Smooth muscle cell (in vitro differentiated cells): ENCODE data around the gene UBXN7. TPM values are rescaled to one million over a fixed set of nuclear protein-coding genes. Genes with fewer than 3 reads are reported as not detected.

Experiments
- DNase-seq: peaks from one replicate; lab custom pipeline; 2025; ENCODE audit not compliant: unreplicated experiment; lab: John Stamatoyannopoulos, UW
- H2AFZ ChIP-seq: fragments of 200-600 bp; sonication (generic); 2 replicates; pipeline ENCODE4 v1.6.0; 2016; ENCODE audit warnings: antibody characterized with exemption, low read depth, mild to moderate bottlenecking
- H3F3A ChIP-seq: fragments of 200-600 bp; sonication (generic); 2 replicates; pipeline ENCODE4 v1.6.0; 2017; ENCODE audit warnings: antibody characterized with exemption, low read depth
- H3K27ac ChIP-seq: fragments of 200-600 bp; sonication (generic); 2 replicates; pipeline ENCODE4 v1.5.1; 2016; ENCODE audit warnings: low read depth, mild to moderate bottlenecking
- H3K27me3 ChIP-seq: fragments of 200-600 bp; sonication (generic); 2 replicates; pipeline ENCODE4 v1.6.1; 2016; ENCODE audit warnings: low read depth, mild to moderate bottlenecking
- H3K36me3 ChIP-seq: fragments of 200-600 bp; sonication (generic); 2 replicates; pipeline ENCODE4 v1.5.1; 2016; ENCODE audit warnings: low read depth
- H3K4me1 ChIP-seq: fragments of 200-600 bp; sonication (generic); 2 replicates; pipeline ENCODE4 v1.5.1; 2016; ENCODE audit warnings: low read depth
- H3K4me2 ChIP-seq: fragments of 200-600 bp; sonication (generic); 2 replicates; pipeline ENCODE4 v1.6.0; 2016; ENCODE audit warnings: mild to moderate bottlenecking
- H3K4me3 ChIP-seq: fragments of 200-600 bp; sonication (generic); 2 replicates; pipeline ENCODE4 v1.5.1; 2016; ENCODE audit warnings: mild to moderate bottlenecking
- H3K79me2 ChIP-seq: fragments of 200-600 bp; sonication (generic); 2 replicates; pipeline ENCODE4 v1.6.0; 2016; ENCODE audit warnings: low read depth, mild to moderate bottlenecking
- H3K9ac ChIP-seq: fragments of 200-600 bp; sonication (generic); 2 replicates; pipeline ENCODE4 v1.6.0; 2016; ENCODE audit warnings: low read depth
- H3K9me3 ChIP-seq: fragments of 200-600 bp; sonication (generic); replicated peaks from 2 replicates; pipeline ENCODE4 v1.5.1; 2016; ENCODE audit warnings: low read depth
- H4K20me1 ChIP-seq: fragments of 200-600 bp; sonication (generic); 2 replicates; pipeline ENCODE4 v1.6.0; 2016; ENCODE audit warnings: low read depth
- whole genome bisulfite sequencing: methylation state at CpG from one replicate; pipeline ENCODE4 v1.1.7; 2016; ENCODE audit warnings: low lambda C conversion rate; 5-methylcytosine and 5-hydroxymethylcytosine counted together
- polyA plus RNA-seq: library from polyadenylated mRNA; unstranded; fragments of >200 nt; fragmentation: Nextera tagmentation; extraction: Ambion mirVana; gene quantifications from 2 replicates; pipeline ENCODE4 v1.2.1, GENCODE V29; 2016
- total RNA-seq: library from RNA; depleted of rRNA; stranded (reverse); fragments of >200 nt; gene quantifications from 2 replicates; pipeline ENCODE4 v1.2.3, GENCODE V29; 2014
- TF ChIP-seq, protein P1 (sequence below): fragments of 200-600 bp; sonication (generic); IDR thresholded peaks from 2 replicates; pipeline ENCODE4 v1.5.1; 2017; ENCODE audit warnings: borderline replicate concordance, mild to moderate bottlenecking, antibody characterized with exemption; ENCODE audit not compliant: insufficient read depth, poor library complexity, severe bottlenecking

The UBXN7 gene
- total and polyA plus RNA-seq, 2 experiments from 2014 or later: 26.7 to 32.2 TPM

DNA sequence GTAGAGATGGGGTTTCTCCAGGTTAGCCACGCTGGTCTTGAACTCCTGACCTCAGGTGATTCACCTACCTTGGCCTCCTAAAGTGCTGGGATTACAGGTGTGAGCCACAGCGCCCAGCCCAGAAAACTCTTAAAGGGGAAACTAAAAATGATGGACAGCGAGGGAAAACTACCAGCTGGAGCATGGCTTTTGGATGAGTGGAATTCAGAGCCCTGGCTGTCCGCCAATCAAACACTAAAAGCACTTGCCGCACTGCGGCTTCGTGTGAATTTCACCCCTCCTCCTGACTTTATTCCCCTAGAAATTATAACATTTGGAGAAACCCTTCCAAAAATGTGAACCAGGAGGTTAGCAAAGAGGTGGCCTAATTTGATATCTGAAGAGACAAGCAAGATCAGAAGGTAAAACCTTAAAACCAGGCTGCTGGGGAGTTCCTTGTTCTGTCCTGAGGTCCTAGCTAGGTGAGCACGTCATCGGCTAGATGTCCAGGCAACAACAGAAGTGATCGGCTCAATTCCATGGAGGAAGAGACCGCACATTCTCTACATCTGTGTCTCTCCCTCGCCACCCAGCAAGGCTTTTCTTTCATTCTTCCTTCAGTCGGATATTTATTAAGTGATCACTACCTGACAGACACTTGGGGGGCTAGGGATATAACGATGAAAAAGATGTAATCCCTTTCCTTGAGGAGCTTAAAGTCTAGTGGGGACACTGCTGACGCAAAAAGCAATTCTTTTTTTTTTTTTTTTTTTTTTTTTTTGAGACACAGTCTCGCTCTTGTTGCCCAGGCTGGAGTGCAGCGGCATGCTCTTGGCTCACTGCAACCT is 95.7 kb downstream of the UBXN7 start:
- DNase-seq: no peak
- TF ChIP-seq, protein P1, sequence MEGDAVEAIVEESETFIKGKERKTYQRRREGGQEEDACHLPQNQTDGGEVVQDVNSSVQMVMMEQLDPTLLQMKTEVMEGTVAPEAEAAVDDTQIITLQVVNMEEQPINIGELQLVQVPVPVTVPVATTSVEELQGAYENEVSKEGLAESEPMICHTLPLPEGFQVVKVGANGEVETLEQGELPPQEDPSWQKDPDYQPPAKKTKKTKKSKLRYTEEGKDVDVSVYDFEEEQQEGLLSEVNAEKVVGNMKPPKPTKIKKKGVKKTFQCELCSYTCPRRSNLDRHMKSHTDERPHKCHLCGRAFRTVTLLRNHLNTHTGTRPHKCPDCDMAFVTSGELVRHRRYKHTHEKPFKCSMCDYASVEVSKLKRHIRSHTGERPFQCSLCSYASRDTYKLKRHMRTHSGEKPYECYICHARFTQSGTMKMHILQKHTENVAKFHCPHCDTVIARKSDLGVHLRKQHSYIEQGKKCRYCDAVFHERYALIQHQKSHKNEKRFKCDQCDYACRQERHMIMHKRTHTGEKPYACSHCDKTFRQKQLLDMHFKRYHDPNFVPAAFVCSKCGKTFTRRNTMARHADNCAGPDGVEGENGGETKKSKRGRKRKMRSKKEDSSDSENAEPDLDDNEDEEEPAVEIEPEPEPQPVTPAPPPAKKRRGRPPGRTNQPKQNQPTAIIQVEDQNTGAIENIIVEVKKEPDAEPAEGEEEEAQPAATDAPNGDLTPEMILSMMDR: no peak
- no peaks in the 10 kb centered on the region for H3F3A ChIP-seq
- no peaks in the 10 kb centered on the region for H3K4me1 ChIP-seq
- no peak overlapping the region for H2AFZ ChIP-seq
- no peak overlapping the region for H3K27ac ChIP-seq
- no peaks in the 10 kb centered on the region for H3K27me3 ChIP-seq
- no peaks in the 10 kb centered on the region for H3K9me3 ChIP-seq
- H4K20me1 ChIP-seq: no peaks in the 10 kb centered on the region
- 92% methylated on average over 17 of the region's 17 CpGs for WGBS
- H3K4me3 ChIP-seq: no peak overlapping the region
- no peaks in the 10 kb centered on the region for H3K36me3 ChIP-seq
- H3K9ac ChIP-seq: no peak overlapping the region
- no peaks in the 10 kb centered on the region for H3K79me2 ChIP-seq
- H3K4me2 ChIP-seq: no peak overlapping the region

DNA sequence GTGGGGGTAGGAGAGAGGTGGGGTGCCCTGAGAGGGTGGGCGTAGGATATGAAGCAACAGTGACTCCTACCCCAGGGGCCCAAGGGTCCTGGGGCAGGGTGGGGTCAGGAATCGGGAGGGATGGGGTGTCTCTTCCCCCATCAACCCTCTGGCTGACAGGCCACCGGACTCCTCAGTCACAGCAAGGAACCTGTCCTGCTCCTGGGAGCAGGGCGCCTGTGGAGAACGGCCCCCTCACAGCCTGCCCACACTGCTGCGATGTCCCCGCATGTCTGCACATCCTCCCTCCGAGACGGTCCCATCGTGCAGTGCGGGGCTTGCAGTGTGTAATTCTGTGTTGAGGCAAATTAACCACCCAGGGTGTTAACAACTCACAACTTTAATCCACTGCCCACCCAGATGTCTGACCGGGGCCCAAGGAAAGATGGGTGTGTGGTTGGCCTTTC is 96.7 kb downstream of the UBXN7 start:
- no peak for DNase-seq
- Histone ChIP-seq H4K20me1 (no peaks in the 10 kb centered on the region), H3K27me3 (no peaks in the 10 kb centered on the region), H3K36me3 (no peaks in the 10 kb centered on the region), H3K4me2 (no peak overlapping the region), H2AFZ (no peak overlapping the region), H3K4me1 (no peaks in the 10 kb centered on the region), H3K9ac (no peak overlapping the region), H3F3A (no peaks in the 10 kb centered on the region), H3K27ac (no peak overlapping the region), H3K4me3 (no peak overlapping the region), H3K9me3 (no peaks in the 10 kb centered on the region), H3K79me2 (no peaks in the 10 kb centered on the region)
- WGBS: 82% methylated on average over 11 of the region's 12 CpGs
- TF ChIP-seq, protein P1: no peak

DNA sequence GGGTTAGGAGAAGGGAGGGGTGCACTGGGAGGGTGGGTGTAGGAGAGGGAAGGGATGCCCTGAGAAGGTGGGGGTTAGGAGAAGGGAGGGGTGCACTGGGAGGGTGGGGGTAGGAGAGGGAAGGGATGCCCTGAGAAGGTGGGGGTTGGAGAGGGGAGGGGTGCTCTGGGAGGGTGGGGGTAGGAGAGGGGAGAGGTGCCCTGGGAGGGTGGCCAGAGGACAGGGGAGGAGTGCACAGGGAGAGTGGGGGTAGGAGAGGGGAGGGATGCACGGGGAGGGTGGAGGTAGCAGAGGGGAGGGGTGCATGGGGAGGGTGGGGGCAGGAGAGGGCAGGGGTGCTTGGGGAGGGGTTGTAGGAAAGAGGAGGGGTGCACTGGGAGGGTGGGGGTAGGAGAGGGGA is 97.2 kb downstream of the UBXN7 start:
- no peaks in the 10 kb centered on the region for H3K4me1 ChIP-seq
- no peak overlapping the region for H3K4me3 ChIP-seq
- no peak for DNase-seq
- H3K9ac ChIP-seq: no peak overlapping the region
- no peaks in the 10 kb centered on the region for H4K20me1 ChIP-seq
- H3K9me3 ChIP-seq: no peaks in the 10 kb centered on the region
- H3K27me3 ChIP-seq: no peaks in the 10 kb centered on the region
- TF ChIP-seq, protein P1: no peak
- no peaks in the 10 kb centered on the region for H3K79me2 ChIP-seq
- H3K27ac ChIP-seq: no peak overlapping the region
- no peaks in the 10 kb centered on the region for H3F3A ChIP-seq
- WGBS: no CpG with 5 or more reads among the region's 1 CpG
- no peak overlapping the region for H2AFZ ChIP-seq
- no peak overlapping the region for H3K4me2 ChIP-seq
- H3K36me3 ChIP-seq: no peaks in the 10 kb centered on the region

DNA sequence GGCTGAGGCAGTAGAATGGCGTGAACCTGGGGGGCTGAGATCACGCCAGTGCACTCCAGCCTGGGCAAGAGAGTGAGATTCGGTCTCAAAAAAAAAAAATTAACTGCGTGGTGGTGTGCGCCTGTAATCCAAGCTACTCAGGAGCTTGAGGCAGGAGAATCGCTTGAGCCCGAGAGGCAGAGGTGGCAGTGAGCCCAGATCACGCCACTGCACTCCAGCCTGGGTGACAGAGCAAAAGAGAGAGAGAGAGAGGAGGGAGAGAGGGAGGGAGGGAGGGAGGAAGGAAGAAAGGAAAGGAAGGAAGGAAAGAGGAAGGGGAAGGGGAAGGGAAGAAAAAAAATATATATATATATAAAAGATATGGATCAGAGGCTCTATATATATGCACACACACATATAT is 100.1 kb downstream of the UBXN7 start:
- Histone ChIP-seq H3K4me3 (no peak overlapping the region), H3K9me3 (no peaks in the 10 kb centered on the region), H3K27ac (no peak overlapping the region), H3K9ac (no peak overlapping the region), H3K27me3 (no peaks in the 10 kb centered on the region), H3K4me1 (no peaks in the 10 kb centered on the region), H3F3A (no peaks in the 10 kb centered on the region), H2AFZ (no peak overlapping the region), H4K20me1 (no peaks in the 10 kb centered on the region), H3K36me3 (no peaks in the 10 kb centered on the region), H3K4me2 (no peak overlapping the region), H3K79me2 (no peaks in the 10 kb centered on the region)
- TF ChIP-seq, protein P1: no peak
- DNase-seq: no peak
- 97% methylated on average over 7 of the region's 8 CpGs for WGBS
